GM19468 (cell line): ENCODE data around the gene ATAD3C.
"Not testable (repeated sequence)": the region's sequence is repeated elsewhere in the genome, so short reads cannot be mapped to it uniquely, and the experiment has no call there.

Experiments used
- ATAC-seq: cut with Tn5 transposase; IDR thresholded peaks from one replicate; pipeline ENCODE4 v1.9.1; 2021; ENCODE audit warnings: mild to moderate bottlenecking, moderate library complexity, moderate number of reproducible peaks; ENCODE audit not compliant: unreplicated experiment; ENCODE audit errors: extremely low read depth

ATAD3C gene, protein sequence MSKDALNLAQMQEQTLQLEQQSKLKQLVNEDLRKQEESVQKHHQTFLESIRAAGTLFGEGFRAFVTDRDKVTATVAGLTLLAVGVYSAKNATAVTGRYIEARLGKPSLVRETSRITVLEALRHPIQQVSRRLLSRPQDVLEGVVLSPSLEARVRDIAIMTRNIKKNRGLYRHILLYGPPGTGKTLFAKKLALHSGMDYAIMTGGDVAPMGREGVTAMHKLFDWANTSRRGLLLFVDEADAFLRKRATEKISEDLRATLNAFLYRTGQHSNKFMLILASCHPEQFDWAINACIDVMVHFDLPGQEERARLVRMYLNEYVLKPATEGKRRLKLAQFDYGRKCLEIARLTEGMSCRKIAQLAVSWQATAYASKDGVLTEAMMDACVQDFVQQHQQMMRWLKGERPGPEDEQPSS

DNA sequence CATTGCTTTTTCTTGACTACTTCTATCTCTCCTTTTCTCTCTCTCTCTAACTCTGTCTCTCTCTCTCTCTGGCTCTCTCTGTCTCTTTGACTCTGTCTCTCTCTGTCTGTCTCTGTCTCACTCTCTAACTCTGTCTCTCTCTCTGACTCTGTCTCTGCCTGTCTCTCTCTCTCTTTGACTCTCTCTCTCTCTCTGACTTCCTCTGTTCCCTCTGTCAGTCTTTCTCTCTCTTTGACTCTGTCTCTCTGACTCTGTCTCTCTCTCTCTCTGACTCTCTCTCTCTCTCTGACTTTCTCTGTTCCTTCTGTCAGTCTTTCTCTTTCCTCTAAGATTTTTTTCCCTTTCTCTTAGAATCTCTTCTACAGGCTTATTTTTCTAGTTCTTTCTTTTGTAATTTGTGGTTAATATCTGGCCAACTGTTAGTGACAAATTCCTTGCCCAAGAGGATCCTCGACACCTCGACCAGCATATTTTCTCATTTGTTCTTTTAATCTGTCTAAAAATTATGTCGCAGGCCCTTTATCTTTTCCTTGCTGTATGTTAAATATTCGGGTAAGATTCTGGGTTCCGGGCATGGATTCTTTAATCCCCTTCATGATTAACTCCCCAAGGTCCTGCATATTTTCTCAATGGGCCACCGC lies at the start of gene ATAD3C:
Gene ATAD3C, plus strand, starts transcription at position 591 of the 641 bp plus-strand sequence. CDS start 995 bp downstream, outside the sequence.
- no peak for ATAC-seq

GRCh38 chr1:1399872-1400575 lies 49.5 kb upstream of the ATAD3C start:
- no peak for ATAC-seq

DNA sequence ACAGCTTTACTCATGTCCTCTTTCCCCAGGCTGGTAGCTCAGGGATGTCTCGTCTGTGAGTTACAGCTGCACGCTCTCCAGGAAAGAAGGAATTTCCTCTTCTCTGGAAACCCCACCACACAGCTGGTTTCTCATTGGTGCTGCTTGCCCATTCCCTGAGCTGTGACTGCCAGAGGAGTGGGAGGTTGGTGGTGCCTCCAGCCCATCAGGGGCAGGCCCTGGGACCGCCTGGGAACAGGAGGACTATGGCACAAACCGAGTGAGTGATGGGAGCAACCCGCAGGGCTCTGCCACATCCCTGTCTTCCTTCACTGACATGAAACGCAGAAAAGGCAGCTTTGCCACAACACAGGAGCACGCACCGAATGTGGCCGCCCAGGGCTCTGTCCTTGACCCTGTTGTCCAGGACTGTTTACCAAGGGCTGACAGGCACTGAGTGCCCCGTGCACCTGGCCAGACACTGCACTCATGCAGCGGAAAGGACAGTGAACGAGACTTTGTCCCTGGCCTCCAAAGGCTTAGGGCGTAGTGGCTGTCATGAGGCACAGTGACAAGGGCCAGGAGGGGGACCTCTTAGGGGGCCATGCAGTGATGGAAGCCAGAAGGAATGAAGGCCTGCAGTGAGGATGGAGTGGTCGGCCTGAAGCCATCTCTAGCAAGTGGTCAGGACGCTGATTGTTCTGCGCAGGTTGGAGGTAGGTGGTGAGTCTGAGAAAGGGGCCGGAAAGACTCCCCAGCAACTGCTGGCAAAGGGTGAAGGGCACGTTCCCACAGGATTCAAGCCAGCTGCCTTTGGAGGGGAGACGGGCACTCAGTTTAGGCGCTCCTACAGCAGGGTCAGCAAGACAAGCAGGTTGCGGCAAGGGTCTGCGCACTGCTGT lies 48.7 kb upstream of the ATAD3C start:
- ATAC-seq: no peak

DNA sequence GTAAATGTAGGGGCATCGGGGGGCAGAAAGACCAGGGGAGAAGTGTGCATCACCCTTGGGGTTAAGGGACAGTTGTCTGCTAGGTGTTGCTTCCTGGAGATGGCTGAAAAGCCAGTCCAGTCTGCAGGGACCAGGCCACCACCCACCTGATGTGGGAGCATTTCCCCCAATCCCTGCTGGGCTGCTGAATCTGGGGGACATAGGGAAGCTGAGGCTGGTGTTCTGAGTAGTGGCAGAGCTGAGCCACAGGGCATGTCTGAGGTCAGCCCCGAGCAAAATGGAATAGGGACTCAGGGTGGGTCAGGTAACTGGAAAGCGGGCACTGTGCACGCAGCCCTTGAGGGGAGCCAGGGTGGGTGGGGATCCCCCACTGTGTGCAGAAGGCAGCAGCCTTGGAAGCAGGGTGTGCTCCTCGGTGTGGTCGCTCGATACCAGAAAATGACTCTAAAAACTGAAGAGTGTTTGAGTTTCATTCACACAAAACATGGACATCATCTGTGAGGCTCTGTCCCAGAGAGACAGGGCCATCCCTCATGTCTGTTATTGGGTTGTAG lies 48.0 kb upstream of the ATAD3C start:
- ATAC-seq: no peak

- ATAC-seq: no peak
Measured at GRCh38 chr1:1402072-1402900, 47.2 kb upstream of the ATAD3C start.

DNA sequence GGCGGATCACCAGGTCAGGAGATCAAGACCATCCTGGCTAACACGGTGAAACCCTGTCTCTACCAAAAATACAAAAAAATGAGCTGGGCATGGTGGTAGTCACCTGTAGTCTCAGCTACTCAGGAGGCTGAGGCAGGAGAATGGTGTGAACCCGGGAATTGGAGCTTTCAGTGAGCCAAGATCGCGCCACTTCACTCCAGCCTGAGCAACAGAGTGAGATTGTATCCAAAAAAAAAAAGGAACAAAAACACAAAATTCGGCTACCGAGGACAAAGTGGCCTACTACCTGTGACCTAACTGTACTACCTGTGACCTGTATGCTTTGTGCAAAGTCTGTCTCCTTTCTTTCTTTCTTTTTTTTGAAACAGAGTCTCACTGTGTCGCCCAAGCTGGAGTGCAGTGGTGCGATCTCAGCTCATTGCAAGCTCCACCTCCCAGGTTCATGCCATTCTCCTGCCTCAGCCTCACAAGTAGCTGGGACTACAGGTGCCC lies 46.5 kb upstream of the ATAD3C start:
- ATAC-seq: not testable (repeated sequence)

GRCh38 chr1:1403653-1404052 lies 45.8 kb upstream of the ATAD3C start:
- no peak for ATAC-seq

DNA sequence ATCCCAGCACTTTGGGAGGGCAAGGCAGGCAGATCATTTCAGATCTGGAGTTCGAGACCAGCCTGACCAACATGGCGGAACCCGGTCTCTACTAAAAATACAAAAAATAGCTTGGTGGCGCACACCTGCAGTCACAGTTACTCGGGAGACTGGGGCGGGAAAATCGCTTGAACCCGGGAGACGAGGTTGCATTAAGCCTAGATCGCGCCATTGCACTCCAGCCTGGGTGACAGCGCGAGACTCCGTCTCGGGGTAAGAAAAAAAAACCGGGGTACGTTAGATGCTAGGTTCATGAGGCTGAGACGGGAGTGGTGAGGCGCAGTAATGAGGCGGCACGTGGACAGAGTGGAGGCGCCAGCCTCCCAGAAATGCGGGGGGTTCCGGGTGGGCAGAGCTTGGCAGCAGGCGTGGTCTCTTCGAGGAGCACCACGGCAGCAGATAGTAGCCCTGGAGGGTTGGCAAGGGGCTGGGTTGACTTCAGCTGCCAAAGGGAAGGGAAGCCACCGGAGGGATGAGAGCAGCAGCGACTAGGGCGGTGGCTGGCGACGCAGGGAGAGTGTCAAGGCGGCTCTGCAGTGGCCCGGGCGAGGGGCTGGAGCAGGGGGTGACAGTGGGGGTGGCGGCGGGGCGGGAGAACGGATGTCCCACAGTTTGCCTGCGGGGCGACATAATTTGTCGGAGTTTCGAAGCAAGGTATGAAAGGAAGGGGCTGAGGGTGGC lies 43.2 kb upstream of the ATAD3C start:
- ATAC-seq: no peak

GRCh38 chr1:1406821-1407635 lies 42.5 kb upstream of the ATAD3C start, which contains the start of gene MRPL20:
Gene MRPL20 (minus strand): TSS chr1:1407293. CDS start chr1:1407217, 76 bp downstream.
- ATAC-seq: peak; percentile 48

DNA sequence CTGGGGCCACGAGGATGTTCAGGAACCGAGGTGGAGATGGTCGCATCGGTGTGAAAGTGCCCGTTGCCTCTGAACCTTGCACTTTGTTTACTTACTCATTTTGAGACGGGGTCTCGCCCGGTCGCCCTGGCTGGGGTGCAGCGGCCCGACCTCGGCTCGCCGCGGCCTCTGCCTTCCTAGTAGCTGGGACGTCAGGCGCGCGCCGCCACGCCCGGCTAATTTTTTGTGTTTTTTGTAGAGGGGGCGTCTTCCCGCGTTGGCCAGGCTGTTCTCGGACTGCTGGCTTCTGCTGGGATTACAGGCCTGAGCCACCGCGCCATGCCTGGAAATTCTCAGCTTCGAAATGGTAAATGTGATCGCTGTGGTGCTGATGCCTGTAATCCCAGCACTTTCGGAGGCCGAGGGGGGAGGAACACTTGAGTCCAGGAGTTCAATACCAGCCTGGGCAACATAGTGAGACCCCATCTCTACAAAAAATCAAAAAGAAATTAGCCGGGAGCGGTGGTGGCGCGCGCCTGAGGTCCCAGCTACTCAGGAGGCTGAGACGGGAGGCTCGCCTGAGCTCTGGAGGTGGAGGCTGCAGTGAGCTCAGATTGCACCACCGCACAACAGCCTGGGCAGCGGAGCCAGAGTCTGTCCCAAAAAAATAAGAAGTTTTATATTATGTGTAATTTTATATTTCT lies 41.7 kb upstream of the ATAD3C start:
- ATAC-seq: no peak

GRCh38 chr1:1410238-1410637 lies 39.3 kb upstream of the ATAD3C start:
- ATAC-seq: not testable (repeated sequence)

- no peak for ATAC-seq
Measured at GRCh38 chr1:1411626-1412025, 37.9 kb upstream of the ATAD3C start.

DNA sequence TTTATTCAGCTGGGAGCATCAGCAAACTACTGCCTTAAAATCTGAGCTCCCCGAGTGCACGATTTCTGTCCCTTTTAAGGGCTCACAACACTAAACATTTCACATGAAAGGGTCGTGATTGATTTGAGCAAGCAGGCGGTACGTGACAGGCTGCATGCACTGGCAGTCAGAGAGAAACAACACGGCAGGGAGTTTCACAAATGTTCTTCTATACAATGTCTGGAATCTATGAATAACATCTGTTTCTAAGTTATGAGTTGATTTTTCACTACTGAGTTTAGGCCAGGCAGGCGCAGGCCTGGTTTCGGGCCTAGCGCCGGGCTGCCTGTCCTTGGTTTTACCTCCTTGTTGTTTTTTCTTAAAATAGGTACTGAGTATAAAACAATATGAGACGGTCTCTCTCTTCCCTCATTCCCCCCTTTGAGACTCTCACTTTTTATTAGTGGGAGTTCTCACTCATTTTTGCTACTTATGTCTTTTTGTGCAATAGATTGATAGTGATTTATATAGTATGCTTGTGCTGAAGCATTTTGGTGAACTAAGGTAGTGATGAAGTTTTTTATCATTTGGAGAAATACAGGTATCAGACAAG lies 37.1 kb upstream of the ATAD3C start:
- not testable (repeated sequence) for ATAC-seq

DNA sequence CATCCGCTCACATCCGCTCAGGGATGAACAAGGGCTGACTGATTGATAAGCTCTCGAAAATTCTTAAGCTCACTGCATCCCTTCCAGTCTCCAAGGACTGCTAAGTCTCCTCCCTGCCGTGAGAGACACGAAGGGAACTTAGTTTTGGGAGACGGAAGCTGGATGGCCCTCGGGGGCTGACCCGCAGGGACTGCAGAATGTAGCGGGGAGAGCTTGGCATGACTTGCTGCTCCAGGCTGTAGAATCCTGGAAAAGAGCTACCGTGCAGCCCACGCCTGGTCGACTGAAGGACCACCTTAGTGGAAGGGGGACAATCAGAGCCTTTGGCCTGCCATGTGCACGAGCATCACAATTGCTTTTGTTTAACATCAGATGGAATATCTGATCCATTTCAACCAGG lies 33.7 kb upstream of the ATAD3C start:
- ATAC-seq: no peak

- not testable (repeated sequence) for ATAC-seq
Measured at GRCh38 chr1:1417396-1417795, 32.1 kb upstream of the ATAD3C start.

DNA sequence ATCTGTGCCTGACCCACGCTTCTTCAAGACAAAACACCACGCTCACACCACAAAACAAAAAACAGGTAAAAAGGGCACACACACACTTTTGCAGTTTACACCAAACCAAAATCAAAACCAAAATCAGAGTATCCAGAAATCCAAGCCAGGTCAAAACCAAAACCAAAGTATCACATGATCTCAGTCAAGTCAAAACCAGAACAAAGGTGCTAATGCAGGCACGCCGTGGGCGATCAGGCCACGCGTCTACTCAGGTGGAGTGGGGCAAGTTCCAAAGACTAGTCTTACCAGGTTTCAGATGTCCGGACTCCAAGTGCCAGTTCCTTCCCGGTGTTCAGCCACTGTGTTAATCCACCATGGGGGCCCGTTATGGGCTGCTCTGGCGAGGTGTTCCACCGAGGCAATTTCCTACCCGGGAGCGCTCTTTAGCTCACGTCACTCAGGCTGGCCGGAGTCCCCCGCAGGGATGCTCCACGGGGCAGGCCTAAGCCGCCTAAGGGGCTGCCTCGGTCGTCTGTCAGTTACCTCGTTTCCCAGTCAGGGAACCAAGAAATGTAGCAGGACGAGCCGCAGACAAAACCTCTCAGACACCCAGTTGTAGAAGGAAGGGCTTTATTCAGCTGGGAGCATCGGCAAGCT lies 31.5 kb upstream of the ATAD3C start:
- ATAC-seq: not testable (repeated sequence)
